HG02610 (cell line): ENCODE measurements around the gene DYRK3.
A peak's percentile ranks its signal among the peaks of the same experiment; 100 is the strongest.

ENCODE experiments used
- ATAC-seq: cut with Tn5 transposase; IDR thresholded peaks from one replicate; pipeline ENCODE4 v1.9.1; 2021; ENCODE audit warnings: mild to moderate bottlenecking, moderate library complexity; ENCODE audit not compliant: unreplicated experiment

DYRK3 gene

DNA sequence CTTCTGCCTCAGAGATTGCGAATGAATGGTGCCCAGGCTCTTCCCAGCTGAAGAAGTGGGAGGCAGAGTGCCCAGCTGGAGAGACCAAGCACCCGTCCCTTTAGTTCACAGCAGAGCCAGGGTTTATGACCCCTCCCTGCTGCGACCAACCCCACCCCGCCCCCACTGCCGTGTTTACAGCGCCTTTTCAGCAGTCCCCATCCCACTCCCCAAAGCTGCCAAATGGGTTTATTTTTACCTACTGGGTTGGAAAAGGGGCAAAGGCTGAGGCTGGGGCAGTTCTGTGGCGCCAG is 23.6 kb downstream of the DYRK3 start:
- no peak for ATAC-seq

DNA sequence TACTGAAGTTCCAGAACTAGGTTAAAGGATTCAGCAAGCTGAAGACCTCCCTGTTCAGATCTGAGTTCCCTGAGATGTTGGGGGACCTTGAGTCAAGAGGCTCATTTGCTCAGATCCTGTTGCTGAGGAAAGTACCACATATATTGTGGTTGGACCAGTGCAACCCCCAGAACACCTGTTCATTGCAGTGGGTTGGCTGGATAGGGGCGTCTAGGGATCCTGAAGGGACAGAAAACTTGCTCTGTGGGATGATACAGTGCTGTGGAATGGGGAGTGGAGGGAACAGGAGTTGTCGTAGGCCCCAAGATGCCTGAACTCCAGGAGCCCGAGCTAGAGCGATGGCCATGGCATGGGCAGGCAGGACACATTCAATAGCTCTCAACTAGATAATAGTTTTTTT is 24.8 kb downstream of the DYRK3 start:
- ATAC-seq: no peak

DNA sequence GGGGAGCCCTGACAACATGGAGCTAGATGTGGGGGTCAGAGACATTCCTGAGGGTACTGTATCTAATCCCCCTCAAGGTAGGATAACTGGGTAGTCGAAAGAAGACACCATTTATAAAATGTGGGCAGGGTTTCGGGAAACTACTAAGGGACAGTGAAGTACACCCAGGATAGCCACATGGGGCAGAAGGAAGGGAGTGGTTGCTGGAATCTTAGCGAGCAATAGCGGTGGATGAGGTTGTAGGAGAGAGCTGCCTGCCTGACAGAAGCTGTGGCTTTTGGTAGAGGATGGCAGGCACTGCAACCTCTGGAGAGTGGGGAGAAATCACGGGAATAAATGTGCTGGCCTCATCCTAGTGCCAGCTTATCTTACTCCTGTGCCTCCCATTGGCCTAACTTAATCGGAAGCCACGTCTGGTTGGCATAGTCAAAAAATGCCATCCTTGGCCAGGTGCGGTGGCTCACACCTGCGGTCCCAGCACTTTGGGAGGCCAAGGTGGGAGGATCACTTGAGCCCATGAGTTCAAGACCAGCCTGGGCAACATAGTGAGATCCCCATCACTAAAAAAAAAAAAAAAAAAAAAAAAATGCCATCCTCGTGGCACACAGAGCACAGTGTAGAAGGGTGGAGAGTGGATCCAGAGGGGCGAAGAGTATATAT is 26.0 kb downstream of the DYRK3 start:
- no peak for ATAC-seq

DNA sequence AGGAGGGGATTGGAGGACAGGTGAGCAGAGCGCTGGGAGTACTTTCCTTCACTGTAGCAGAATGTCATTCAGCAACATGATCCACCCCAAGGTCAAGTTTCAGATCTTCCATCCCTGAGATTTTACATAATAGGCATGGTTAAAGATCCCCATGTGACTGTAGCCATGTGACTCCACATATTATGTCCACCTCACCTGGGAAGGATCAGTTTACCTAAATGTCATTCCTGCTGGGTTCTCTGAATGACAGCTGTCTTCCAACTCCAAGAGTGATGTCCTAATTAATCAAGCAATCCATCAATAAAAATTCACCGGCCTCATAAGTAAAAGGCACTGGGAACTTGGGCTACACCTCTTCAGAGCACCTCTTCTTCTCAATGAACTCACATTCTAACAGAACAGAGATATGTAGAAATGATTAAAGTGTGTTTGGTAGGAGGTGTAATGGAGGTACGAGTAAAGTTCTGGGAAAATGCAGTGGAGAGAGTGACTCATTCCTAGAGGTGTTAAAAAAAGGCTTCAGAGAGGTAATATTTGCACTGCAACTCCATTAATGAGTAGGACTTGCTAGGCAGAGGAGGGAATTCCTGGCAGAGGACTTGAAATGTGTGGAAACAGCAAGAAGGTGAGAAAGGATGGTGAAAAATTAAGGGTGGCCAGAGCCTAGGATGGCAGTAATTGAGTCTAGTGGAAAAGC is 27.2 kb downstream of the DYRK3 start:
- ATAC-seq: no peak

DNA sequence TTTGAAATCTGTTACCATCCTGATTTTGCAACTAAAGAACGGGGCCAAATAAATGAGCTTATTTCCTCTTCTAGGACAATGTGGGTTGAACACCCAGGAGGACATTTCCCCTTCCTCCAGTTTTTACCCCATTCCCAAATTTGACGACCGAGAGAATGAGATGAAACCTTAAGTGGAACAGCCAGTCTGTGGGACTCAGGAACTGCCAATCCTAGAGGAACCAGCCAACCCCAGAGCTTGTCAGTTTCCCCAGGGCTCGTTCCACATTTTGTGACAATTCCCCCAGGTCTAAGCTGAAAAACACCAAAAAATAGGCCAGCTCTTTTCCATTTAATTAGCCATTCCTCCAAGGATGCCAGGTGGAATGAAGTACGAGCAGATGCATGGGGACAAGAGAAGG is 28.0 kb downstream of the DYRK3 start:
- ATAC-seq: no peak

DNA sequence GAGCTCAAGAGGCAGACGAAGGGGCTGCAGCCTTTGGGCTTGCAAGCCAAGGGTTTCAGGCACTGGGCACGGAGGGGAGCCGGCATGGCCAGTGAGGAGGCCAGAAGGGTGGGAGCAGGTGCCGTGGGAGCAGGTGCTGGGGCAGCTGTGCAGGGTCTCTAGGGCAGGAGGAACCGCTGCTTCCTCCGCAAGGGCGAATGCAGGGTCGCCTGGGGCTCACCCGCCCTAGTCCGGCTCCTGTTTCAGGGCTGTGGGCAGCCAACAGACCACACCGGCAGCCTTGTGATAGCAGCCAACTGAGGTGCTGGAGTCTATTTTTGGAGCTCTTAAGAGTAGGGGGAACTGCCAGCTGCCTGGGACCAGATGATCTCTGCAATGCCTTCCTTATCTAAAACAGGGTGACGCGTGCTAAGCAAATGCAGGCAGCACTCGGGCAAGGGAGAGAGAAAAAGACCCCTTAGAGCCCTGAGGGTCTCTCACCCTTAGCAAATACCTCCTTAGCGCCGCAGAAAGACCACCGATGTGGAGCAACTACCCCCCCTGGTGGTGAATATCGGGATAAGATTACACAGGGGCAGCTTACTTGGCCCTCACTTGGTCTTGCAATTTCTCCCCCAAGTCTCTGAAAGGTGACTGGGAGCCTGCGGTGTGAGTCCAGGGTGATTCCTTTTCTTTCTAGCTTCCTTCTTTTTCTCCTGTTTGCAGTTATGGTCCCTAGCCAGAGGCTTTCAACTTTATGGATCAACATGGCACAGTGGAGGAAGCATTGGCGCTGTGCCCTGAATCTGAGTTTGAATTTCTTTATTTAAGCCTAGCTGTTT is 28.7 kb downstream of the DYRK3 start:
- no peak for ATAC-seq

DNA sequence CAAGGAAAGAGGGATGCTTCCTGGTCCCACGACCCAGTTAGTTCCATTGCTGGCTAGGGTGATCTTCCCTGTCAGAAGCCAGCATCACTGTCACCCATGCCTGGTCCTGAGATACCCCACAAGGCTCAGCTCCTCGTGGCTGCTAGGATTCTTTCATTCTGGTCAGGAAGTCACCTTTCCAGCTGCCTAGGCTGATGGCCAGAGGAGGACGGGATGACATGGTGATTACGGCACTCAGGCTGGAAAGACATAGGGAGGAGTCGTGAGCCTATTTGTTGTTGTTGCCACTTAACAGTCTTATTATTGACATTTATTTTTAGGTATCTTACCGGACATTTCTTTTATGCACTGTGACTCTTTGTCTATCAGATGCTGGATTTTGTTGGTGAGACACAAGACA is 29.4 kb downstream of the DYRK3 start:
- no peak for ATAC-seq

DNA sequence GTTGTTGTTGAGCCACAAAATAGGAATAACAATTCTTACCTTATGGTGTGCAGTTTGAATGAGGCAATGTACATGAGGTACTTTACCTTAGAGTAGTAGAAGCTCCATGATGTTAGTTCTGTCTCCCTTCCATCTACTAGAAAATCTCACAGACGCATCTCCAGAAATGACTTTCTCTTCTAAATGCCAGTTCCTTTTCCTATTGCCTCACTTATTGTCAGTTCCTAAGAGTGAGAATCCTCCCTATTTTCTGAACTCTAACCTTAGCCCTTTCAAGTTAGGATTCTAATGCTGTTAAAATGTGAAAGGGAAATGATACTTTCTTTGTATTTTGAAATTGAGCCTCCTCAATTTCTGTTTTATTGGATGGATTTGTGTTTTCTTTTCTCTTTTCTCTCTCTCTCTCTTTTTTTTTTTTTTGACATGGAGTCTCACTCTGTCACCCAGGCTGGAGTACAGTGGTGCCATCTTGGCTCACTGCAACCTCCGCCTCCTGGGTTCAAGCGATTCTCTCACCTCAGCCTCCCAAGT is 30.8 kb downstream of the DYRK3 start:
- no peak for ATAC-seq

DNA sequence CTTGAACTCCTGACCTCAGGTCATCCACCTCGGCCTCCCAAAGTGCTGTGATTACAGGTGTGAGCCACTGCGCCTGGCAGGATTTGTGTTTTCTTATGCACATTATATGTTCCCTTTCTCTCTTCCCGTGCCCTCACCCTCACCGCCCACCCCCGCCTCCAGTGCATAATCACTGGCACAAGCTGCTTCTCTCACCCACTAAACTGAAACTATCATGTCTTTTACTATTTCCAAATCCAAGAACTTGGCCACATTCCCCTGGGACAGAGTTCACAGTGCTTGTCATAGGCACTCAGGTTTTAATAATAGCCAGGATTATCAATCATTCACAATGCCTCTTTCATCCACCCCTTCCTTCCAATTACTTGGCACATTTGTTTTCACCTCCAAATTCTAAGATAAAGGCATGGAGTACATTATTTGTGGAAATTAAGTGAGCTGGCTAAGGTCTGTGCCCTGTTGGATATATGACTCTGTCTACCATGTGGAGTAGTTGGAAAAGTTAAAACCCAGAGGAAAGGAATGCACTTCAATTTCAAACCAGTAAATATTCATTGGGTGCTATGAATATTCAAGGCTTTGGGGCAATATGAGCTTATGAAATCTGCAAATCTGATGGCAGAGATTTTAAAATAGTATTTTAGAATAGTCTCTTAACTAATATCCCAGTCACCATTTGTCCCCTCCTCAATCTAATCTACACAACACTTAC is 31.8 kb downstream of the DYRK3 start:
- ATAC-seq: no peak

DNA sequence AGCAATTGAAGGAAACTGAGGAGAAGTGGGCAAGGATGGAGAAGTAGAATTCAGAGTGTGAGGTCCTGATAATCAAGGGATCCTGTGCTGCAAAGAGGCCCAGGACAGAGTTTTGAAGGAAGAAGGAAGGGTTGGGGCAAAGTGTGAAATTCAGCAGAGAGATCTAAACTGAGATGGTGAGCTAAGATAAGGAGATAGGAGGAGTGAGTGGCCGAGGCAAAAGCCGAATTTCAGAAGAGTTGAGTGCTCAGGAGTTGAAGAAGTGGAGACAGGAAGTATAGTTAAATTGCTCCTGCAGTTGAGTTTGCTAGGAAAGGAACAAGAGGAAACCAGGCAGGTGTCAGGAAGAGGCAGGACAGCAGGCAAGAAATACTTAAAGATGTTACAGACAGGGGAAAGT is 33.0 kb downstream of the DYRK3 start:
- ATAC-seq: no peak

DNA sequence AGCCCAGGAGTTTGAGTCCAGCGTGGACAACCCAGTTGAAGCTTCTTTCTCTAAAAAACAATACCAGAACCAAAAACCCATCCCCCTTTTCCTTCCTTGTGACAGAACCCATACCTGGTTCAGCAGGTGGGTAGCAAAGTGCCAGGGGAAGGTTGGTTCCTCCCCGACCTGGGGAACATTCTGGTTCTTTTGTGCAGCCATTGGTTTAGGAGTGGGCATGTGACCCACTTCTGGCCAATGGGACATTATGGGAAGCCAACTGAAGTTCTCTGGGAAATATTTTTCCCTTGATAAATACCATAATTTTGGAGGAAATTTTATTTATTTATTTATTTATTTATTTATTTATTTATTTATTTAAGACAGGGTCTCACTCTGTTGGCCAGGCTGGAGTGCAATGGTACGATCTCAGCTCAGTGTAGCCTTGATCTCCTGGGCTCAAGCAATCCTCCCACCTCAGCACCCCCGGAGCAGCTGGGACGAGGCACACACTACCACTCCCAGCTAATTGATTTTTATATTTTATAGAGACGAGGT is 33.6 kb downstream of the DYRK3 start:
- no peak for ATAC-seq

DNA sequence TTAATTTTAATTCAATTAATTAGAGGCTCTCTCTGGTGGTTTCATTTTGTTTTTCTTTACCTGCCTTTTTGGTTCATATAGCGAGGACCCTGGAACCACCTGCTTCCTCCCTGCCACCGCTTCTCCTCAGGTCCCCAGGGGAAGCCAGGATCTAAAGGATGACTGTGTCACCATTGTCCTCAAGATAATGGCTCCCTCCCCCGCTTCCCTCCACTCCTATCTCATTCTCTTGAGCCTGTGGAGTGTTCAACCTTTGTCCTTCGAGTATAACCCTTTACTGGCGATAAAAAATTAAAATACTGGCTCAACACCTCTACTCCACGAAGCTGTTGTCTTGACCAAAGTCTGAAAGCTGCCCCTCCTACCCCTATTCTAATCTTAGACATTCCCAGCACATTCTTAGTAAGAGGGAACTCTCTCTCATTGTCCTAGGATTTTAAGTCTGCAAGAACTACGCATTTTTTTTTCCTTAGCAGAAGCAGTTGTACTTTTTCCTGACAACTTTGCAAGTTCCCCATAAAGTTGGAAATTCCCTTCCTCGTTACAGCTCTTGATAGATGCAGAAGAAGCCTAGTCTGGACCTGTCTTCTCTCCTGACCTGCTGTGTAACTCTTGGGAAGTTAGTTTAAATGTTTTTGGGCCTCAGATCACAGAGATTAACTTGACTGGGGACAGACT is 36.8 kb downstream of the DYRK3 start:
- ATAC-seq: no peak

DNA sequence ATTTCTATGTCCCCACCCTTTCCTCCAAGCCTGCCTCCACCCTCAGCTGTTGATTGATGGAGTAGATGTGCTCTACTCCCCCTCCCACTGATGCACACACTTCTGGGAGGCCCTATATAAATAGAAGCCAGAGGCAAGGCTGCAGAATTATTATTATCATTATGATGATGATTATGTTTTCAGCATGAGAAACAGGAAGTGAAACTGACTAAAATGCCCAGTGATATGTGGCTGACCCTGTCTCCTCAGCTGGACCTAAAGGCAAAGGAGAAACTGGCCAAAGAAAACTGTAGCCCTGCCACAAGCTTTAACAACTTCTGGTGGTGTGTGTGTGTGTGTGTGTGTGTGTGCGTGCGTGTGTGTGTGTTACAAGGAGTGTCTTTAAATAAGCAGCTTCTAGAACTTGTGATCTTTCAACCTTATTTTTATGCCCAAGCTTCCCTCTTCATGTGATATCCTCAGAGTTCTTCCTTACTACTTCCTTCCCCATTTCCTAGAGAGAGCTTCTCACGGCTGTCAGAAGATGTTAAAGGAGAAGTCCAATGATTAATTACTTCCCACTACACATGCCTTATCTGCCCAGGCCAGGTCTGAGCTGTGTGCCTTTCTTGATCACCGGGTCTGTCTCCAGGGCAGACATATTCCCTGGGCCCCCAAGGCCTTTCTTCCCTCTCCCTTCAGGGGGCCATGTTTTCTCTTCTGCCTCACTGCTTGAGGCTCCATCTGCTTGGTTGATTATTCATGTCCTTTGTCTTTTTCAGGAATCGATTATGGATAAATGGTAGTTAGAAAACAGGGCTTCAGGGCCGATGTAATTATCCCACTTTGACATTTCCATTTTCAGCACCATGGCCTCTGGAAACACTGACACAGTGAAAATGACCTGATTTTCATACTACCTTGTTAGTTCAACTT is 37.8 kb downstream of the DYRK3 start:
- ATAC-seq: no peak

DNA sequence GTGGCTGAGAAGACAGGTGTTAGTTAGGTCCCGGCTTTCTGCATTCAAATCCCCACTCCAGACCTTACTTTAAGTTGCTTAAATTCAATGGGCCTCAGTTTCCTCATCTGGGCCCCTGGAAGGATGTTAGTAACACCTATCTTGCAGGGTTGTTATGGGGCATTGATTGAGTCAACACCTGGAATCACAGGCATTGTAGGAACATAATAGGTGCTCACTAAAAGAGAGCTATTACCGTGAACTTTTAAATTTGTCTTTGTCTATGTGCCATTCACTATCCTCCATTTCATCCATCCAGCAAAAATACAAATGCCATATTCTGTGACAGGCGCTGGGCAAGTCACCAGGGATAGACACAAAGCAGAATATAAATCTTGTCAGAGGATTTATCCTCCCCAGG is 38.9 kb downstream of the DYRK3 start:
- ATAC-seq: no peak

DNA sequence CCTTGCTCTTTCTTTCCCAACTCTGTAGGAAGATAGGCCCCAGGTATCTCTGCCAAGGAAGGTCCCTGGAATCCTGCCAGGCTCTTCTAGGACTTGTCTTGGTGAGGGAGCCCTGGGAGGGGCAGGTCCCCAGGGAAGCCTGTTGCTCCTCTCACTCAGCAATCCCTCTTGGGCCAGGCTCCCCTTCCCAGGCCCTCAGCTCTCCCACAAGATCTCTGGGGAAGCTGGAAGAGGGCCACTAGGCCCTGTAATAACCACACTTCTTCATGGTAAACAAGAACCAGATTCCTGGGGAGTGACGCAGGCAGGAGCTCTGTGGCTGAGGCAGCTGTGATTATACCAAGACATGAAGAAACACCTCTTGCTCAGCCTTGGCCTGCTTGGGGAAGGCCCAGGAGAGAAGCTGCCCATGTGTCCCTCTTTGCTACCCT is 39.4 kb downstream of the DYRK3 start:
- no peak for ATAC-seq

DNA sequence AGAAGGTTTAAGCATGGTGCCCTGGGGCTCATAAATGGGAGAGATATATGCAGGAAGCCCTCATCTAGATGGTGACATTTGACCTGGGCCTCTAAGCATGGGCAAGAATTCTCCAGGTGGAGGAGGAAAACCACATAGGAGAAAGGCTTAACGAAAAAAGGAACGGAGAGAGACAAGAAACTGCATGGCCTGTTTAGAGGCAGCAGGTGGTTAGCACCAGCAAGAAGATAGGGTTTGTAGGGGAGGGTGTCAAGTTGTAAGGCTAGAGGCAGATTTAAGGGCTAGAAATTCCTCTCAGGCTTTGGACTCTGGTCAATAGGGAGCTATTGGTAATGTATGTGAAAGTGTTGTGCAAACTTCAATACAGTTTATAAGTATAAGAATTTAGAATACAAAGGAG is 41.2 kb downstream of the DYRK3 start:
- ATAC-seq: no peak

DNA sequence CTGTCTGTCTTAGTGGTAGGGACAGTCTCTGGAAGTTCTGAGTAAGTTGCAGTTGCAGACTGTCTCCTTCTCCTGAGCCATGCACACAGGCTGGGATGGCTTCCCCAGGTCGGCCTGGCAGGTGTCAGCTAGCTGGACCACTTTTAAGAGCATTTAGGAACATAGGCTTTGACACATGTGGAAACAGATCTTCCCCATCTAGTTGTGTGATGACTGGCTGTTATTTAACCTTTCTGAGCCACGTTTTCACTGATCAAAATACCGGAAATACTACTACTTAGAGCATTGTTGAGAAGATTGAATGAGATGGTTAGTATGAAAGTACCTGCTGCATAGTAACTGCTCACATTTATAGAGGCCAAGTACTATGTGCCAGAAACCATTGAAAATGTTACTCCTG is 43.2 kb downstream of the DYRK3 start:
- ATAC-seq: no peak

DNA sequence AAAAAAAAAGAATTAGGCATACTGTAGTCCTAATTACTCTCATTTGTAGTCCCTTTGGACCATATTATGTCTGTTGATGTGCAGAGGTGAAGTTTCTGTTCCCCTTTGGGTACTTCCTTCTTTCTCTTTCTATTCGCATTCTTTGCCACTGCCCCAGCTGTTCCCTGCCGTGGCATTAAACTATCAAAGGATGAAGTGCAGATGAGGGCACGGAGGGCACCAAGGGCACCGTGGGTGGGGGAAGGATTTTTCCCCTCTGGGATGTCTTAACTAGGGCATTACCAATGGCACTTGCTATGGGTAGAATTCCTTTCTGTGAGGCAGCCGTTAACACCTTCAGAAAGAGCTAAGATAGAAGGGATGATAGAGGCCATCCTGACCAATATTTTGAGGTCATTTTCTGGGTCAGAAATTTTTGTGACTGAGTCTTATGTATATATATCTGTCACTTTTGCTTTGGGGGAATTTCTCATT is 44.4 kb downstream of the DYRK3 start:
- peak; percentile 70 for ATAC-seq

DNA sequence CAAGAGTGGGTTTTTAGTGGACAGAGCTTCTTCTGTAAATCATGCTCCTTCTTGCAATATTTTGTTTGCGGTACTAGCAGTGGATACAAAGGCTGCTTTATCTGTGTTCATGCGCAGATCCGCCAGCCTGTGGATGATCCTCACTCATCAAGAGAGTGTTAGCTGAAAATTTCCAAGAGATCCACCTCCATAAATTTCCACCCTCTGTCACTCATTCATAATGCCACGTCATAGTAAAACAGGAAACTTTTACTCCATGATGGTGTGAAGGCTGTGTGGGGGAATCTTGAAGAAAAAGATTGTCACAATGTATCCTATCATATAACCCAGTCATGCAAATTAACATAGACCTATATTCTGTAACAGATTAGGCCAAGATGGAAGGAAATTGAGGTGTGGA is 44.9 kb downstream of the DYRK3 start:
- no peak for ATAC-seq
